Endothelial cell of umbilical vein (primary cell): ENCODE data around the gene ACTL6A. TPM values are rescaled to one million over a fixed set of nuclear protein-coding genes. Genes with fewer than 3 reads are reported as not detected.

Source experiments
- BruUV-seq: library from RNA; stranded (reverse); fragments of 400-500 nt; replicated peaks from 2 replicates; lab custom pipeline; 2021; lab: Mats Ljungman, UMichigan
- CTCF ChIA-PET: fragments of 300-600, 350-600 bp; sonication (Branson Sonifier 250); formaldehyde crosslinking; loops from one replicate; lab custom pipeline; 2021; ENCODE audit warnings: antibody characterized with exemption, inconsistent platforms; lab: Charles Lee
- POLR2A ChIA-PET: fragments of 300-600, 350-600 bp; sonication (Branson Sonifier 250); formaldehyde crosslinking; loops from one replicate; lab custom pipeline; 2021; ENCODE audit warnings: antibody characterized with exemption, inconsistent platforms; lab: Charles Lee
- DNase-seq: peaks from one replicate; pipeline ENCODE4 v3.0.0-alpha.2; 2011; ENCODE audit warnings: low read depth, low spot score
- FAIRE-seq: peaks from 2 replicates; lab custom pipeline; 2011; peaks lifted over from hg19 to GRCh38; lab: Jason Lieb, UNC
- H2AFZ ChIP-seq: 2 replicates; pipeline ENCODE4 v1.6.0; 2012; ENCODE audit warnings: low read depth, low read length, control low read depth, inconsistent platforms
- H3K27ac ChIP-seq: 2 replicates; pipeline ENCODE4 v1.5.1; 2011; ENCODE audit warnings: low read depth, mild to moderate bottlenecking, control low read depth, low read length, moderate library complexity; ENCODE audit not compliant: insufficient read depth
- H3K27me3 ChIP-seq, 2 experiments: 2 replicates each; pipeline versions ENCODE4 v1.6.0 to v1.6.1; 2011; ENCODE audit warnings: low read length in 2 of 2, mixed read lengths in 1 of 2; ENCODE audit not compliant: control insufficient read depth in 2 of 2, insufficient read depth in 2 of 2
- H3K36me3 ChIP-seq, 2 experiments: 2 replicates in 1 of 2; 3 replicates in 1 of 2; pipeline ENCODE4 v1.5.1; 2011; ENCODE audit warnings: low read length in 2 of 2, mild to moderate bottlenecking in 1 of 2, moderate library complexity in 1 of 2; ENCODE audit not compliant: control insufficient read depth in 2 of 2, insufficient read depth in 2 of 2; ENCODE audit errors: extremely low read depth in 1 of 2
- H3K4me1 ChIP-seq: 3 replicates; pipeline ENCODE4 v1.5.1; 2011; ENCODE audit warnings: mild to moderate bottlenecking, low read length; ENCODE audit not compliant: control insufficient read depth, insufficient read depth; ENCODE audit errors: extremely low read depth
- H3K4me2 ChIP-seq: 2 replicates; pipeline ENCODE4 v1.6.1; 2011; ENCODE audit warnings: low read length, control low read depth, mixed read lengths; ENCODE audit not compliant: insufficient read depth
- H3K4me3 ChIP-seq, 3 experiments: fragments of 200-600 bp in 1 of 3; sonication (generic), shearing (Covaris generic) in 1 of 3; replicated peaks in 1 of 3; 2 replicates each; pipeline ENCODE4 v1.5.1; 2011 to 2016; ENCODE audit warnings: control low read depth in 3 of 3, low read length in 3 of 3, mild to moderate bottlenecking in 2 of 3, inconsistent platforms in 1 of 3, low read depth in 1 of 3, moderate library complexity in 1 of 3; ENCODE audit not compliant: insufficient read depth in 1 of 3
- H3K79me2 ChIP-seq: 2 replicates; pipeline ENCODE4 v1.6.0; 2012; ENCODE audit warnings: low read length, inconsistent platforms; ENCODE audit not compliant: control insufficient read depth, insufficient read depth
- H3K9ac ChIP-seq: replicated peaks from 2 replicates; pipeline ENCODE3; 2011; ENCODE audit warnings: low read length, control low read depth; ENCODE audit not compliant: insufficient read depth; ENCODE audit errors: extremely low read depth
- H3K9me1 ChIP-seq: replicated peaks from 3 replicates; pipeline ENCODE4 v1.6.0; 2011; ENCODE audit warnings: mild to moderate bottlenecking, low read length; ENCODE audit not compliant: control insufficient read depth, insufficient read depth; ENCODE audit errors: extremely low read depth
- H3K9me3 ChIP-seq: replicated peaks from 2 replicates; pipeline ENCODE4 v1.5.1; 2012; ENCODE audit warnings: low read length, inconsistent platforms; ENCODE audit not compliant: control insufficient read depth, insufficient read depth
- H4K20me1 ChIP-seq: replicated peaks from 2 replicates; pipeline ENCODE3; 2011; ENCODE audit warnings: mild to moderate bottlenecking, low read length; ENCODE audit not compliant: control insufficient read depth, insufficient read depth; ENCODE audit errors: extremely low read depth
- CTCF ChIP-seq, 2 donors: IDR thresholded peaks; 1 replicate in 1 of 2; 2 replicates in 1 of 2; pipeline ENCODE4 v1.5.1; 2011; ENCODE audit warnings: low read length in 2 of 2, mild to moderate bottlenecking in 2 of 2, moderate library complexity in 2 of 2, control low read depth in 1 of 2, inconsistent platforms in 1 of 2, low read depth in 1 of 2; ENCODE audit not compliant: insufficient read depth in 1 of 2; ENCODE audit errors: extremely low read depth in 1 of 2
- EZH2 ChIP-seq: IDR thresholded peaks from 2 replicates; pipeline ENCODE4 v1.6.1; 2012; ENCODE audit warnings: borderline replicate concordance, low read depth, mild to moderate bottlenecking, moderate library complexity, low read length, inconsistent platforms; ENCODE audit not compliant: severe bottlenecking
- FOS ChIP-seq: IDR thresholded peaks from 2 replicates; pipeline ENCODE4 v1.6.1; 2011; ENCODE audit warnings: mild to moderate bottlenecking, low read length, moderate library complexity, borderline replicate concordance; ENCODE audit not compliant: insufficient read depth
- GATA2 ChIP-seq: IDR thresholded peaks from 2 replicates; pipeline ENCODE4 v1.7.0; 2011; ENCODE audit warnings: low read depth, mild to moderate bottlenecking, moderate library complexity, mixed read lengths, low read length; ENCODE audit not compliant: insufficient read length, insufficient read depth
- JUN ChIP-seq: IDR thresholded peaks from 2 replicates; pipeline ENCODE4 v1.6.1; 2011; ENCODE audit warnings: borderline replicate concordance, low read depth; ENCODE audit not compliant: insufficient read length, insufficient read depth
- MYC ChIP-seq: IDR thresholded peaks from one replicate; pipeline ENCODE4 v1.6.1; 2011; ENCODE audit warnings: mild to moderate bottlenecking, low read depth, low read length
- POLR2A ChIP-seq: IDR thresholded peaks from 2 replicates; pipeline ENCODE4 v1.6.1; 2012; ENCODE audit warnings: low read depth, mild to moderate bottlenecking, control low read depth, low read length
- POLR2AphosphoS5 ChIP-seq: IDR thresholded peaks from 2 replicates; pipeline ENCODE4 v1.6.1; 2012; ENCODE audit warnings: low read depth, mild to moderate bottlenecking, control low read depth, low read length, moderate library complexity; ENCODE audit not compliant: insufficient read depth
- dilution Hi-C: fragments of 300-500 bp; cut with MboI; formaldehyde crosslinking; loops from one replicate; pipeline ENCODE4 v1.15.0; 2019; ENCODE audit warnings: low sequenced_read_pairs; ENCODE audit not compliant: extremely low pct_ligation_motif_present
- intact Hi-C: fragments of 100-400 bp; cut with micrococcal nuclease; formaldehyde crosslinking; loops from one replicate; pipeline ENCODE4 v1.10.0; 2022
- polyA plus RNA-seq, 4 experiments: library from polyadenylated mRNA; depleted of rRNA in 3 of 4; stranded (reverse) in 3 of 4; unstranded in 1 of 4; fragments of >200 nt; gene quantifications; 2 replicates each; pipeline versions ENCODE4 v1.2.1 to v1.2.3, GENCODE V29; 2011 to 2012; ENCODE audit warnings: missing spikeins in 1 of 4
- total RNA-seq: library from RNA; stranded (reverse); gene quantifications from 2 replicates; pipeline ENCODE4 v1.2.3, GENCODE V29; 2021
- TF ChIP-seq, protein P1 (sequence below): IDR thresholded peaks from 2 replicates; pipeline ENCODE4 v1.6.1; 2011; ENCODE audit not compliant: insufficient read depth, insufficient read length

The ACTL6A gene
- total and polyA plus RNA-seq, 2 donors (not counting 3 experiments of a cell fraction or from before 2014, with no cell fraction given): 68.3 to 96.2 TPM

GRCh38 chr3:179624451-179624850, 61.7 kb downstream of the ACTL6A start:
- Histone ChIP-seq H3K4me3 (no peak overlapping the region), H3K9me3 (no peaks in the 10 kb centered on the region), H3K9ac (no peak overlapping the region), H3K27ac (no peak overlapping the region), H4K20me1 (no peaks in the 10 kb centered on the region), H3K79me2 (no peaks in the 10 kb centered on the region), H3K27me3 (no peaks in the 10 kb centered on the region), H2AFZ (no peak overlapping the region), H3K4me1 (no peaks in the 10 kb centered on the region), H3K4me2 (no peak overlapping the region), H3K36me3 (peaks cover 4 to 5% of the 10 kb centered on the region in 2 experiments), H3K9me1 (no peaks in the 10 kb centered on the region)
- POLR2A ChIA-PET: no interaction called here
- dilution Hi-C loops: no loop called here
- TF ChIP-seq GATA2 (no peak), POLR2A (no peak), FOS (no peak), CTCF (IDR thresholded peaks at IDR 0.05; ENCODE audit: extremely low read depth in 1 of 2, insufficient read depth in 1 of 2, low read depth in 1 of 2, low read length in 2 of 2) (no peak), POLR2AphosphoS5 (no peak), EZH2 (no peak), MYC (no peak), JUN (no peak)
- TF ChIP-seq, protein P1, sequence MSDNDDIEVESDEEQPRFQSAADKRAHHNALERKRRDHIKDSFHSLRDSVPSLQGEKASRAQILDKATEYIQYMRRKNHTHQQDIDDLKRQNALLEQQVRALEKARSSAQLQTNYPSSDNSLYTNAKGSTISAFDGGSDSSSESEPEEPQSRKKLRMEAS: no peak
- CTCF ChIA-PET: no interaction called here
- no TSS peak for BruUV-seq
- no peak for DNase-seq
- intact Hi-C loops: no loop called here
- FAIRE-seq: no peak
